Lower leg skin (tissue), 4 donors: Measurements from ENCODE around the gene TC2N. TPM values are rescaled to one million over a fixed set of nuclear protein-coding genes. Genes with fewer than 3 reads are reported as not detected.

Experiments used
- DNase-seq, 2 donors: peaks; one replicate each; pipeline ENCODE4 v3.0.0-alpha.2; 2019; ENCODE audit warnings: low spot score in 2 of 2
- H3K4me3 ChIP-seq: fragments of 200-600 bp; sonication (generic); 2 replicates; pipeline ENCODE4 v1.5.1; 2017; ENCODE audit warnings: mild to moderate bottlenecking, low read depth; ENCODE audit not compliant: poor library complexity, severe bottlenecking
- CTCF ChIP-seq, 3 donors: fragments of 450-650 bp; IDR thresholded peaks; one replicate each; pipeline ENCODE4 v1.5.1; 2016; ENCODE audit warnings: antibody characterized with exemption in 3 of 3, mild to moderate bottlenecking in 3 of 3, moderate library complexity in 2 of 3
- POLR2A ChIP-seq, 2 donors: fragments of 450-650 bp; IDR thresholded peaks; one replicate each; pipeline ENCODE4 v1.6.1; 2016 to 2017; ENCODE audit warnings: antibody characterized with exemption in 2 of 2, mild to moderate bottlenecking in 1 of 2, moderate library complexity in 1 of 2
- WGBS, 2 donors: methylation state at CpG; one replicate each; pipeline ENCODE4 v1.1.5; 2018; 5-methylcytosine and 5-hydroxymethylcytosine counted together
- intact Hi-C: fragments of 100-400 bp; cut with DNase I; formaldehyde crosslinking; loops from one replicate; pipeline ENCODE4 v1.15.0; 2023; ENCODE audit warnings: low total_unique reads
- total RNA-seq, 4 donors: library from RNA; depleted of rRNA; stranded (reverse); fragments of >200 nt; gene quantifications; one replicate each; pipeline ENCODE4 v1.1.0, GENCODE V29; 2016

TC2N gene
- total RNA-seq, 4 donors from 2014 or later, result 31.6 to 40.9 (median 35.9) TPM

DNA sequence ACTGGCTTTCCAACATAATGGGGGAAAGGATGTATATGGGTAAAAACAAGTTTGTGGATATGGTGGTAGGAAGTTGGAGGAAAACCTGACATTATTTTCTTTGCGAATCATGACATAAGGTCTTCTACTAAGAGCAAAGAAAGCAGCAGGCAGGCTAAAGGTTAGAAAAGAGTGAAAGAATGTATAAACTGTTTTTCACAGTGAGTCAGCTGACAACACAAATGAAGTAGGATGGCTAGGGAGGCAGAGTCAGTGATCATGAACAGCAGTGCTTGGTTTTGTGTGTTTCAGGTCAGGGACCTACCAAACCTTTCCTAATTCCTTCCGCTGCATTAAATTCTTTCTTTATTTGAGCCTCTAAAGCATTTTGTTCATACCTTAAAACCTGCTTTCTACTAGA is 89.1 kb downstream of the TC2N start:
- TF ChIP-seq CTCF (IDR thresholded peaks at IDR 0.05) (no peak), POLR2A (IDR thresholded peaks at IDR 0.05) (no peak)
- intact Hi-C loops, result no loop called here
- DNase-seq, result no peak
- 100% methylated on average over 2 of the region's 2 CpGs for WGBS, 2 donors
- H3K4me3 ChIP-seq, result no peak overlapping the region

- WGBS, 2 donors, result 78 to 88% methylated on average over 5 of the region's 5 CpGs
- intact Hi-C loops, result no loop called here
- TF ChIP-seq CTCF (IDR thresholded peaks at IDR 0.05) (no peak), POLR2A (IDR thresholded peaks at IDR 0.05) (no peak)
- no peak overlapping the region for H3K4me3 ChIP-seq
- no peak for DNase-seq
Observed at GRCh38 chr14:91774140-91775096, 92.9 kb downstream of the TC2N start.

GRCh38 chr14:91770185-91770584 is 97.2 kb downstream of the TC2N start:
- TF ChIP-seq POLR2A (IDR thresholded peaks at IDR 0.05) (no peak), CTCF (IDR thresholded peaks at IDR 0.05) (no peak)
- intact Hi-C loops, result no loop called here
- DNase-seq, result no peak
- H3K4me3 ChIP-seq, result no peak overlapping the region
- WGBS, 2 donors, result 76% methylated on average over 2 of the region's 2 CpGs

DNA sequence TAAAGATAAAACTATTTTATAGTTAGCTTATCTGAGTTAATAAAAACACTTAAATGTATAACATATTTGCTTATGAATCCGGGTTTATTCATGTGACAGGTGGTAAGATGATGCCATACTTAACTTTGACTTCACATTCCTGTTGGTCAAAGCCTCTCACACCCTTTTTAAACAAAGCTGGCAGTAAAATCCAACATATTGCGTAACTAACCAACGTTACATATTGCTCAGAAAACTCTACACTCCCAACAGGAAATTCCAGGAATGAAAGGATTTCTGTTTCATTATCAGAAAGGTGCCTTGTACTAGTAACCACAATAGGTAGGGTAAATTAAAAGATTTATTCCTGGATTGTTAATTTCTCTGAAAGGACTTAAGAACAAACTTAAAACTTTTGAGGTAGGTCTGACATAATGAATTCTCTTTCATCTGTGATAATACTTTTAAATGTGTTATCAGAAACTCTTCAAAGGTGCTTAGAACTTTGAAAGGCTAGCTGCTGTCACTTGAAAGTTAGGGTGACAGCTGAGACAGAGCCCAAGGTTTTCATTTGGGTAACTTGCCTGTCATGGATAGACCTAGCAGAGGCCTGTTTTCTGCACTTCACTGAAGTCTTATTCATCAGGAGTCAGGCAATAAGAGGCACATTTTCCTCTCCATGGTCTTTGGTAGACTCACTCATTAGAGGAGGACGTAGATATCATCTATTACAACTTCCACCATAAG is 111.6 kb downstream of the TC2N start:
- intact Hi-C loops, result no loop called here
- H3K4me3 ChIP-seq, result no peak overlapping the region
- no peak for DNase-seq
- TF ChIP-seq CTCF (IDR thresholded peaks at IDR 0.05), result no peak
- WGBS, 2 donors, result 31 to 37% methylated on average over 4 of the region's 4 CpGs

GRCh38 chr14:91754819-91755218 is 112.5 kb downstream of the TC2N start:
- 24 to 42% methylated on average over 1 of the region's 1 CpG for WGBS, 2 donors
- TF ChIP-seq CTCF (IDR thresholded peaks at IDR 0.05), result no peak
- TF ChIP-seq POLR2A (IDR thresholded peaks at IDR 0.05), result no peak
- intact Hi-C loops, result no loop called here
- H3K4me3 ChIP-seq, result no peak overlapping the region
- DNase-seq, result no peak
